Activated CD8-positive, alpha-beta memory T cell treated with anti-CD3 and anti-CD28 coated beads, Interleukin-2, amount 50 U/mL, for 48 hours (primary cell): ENCODE results near the gene BLM.

ENCODE experiments used
- DNase-seq: peaks from one replicate; pipeline ENCODE4 v3.0.0-alpha.2; 2020

Gene BLM

GRCh38 chr15:90799639-90800170 is 82.6 kb downstream of the BLM start:
- DNase-seq, result no peak

GRCh38 chr15:90801803-90802202 is 84.7 kb downstream of the BLM start:
- no peak for DNase-seq

- DNase-seq, result no peak
Measured at GRCh38 chr15:90807074-90807785, 90.1 kb downstream of the BLM start.

- DNase-seq, result no peak
Measured at GRCh38 chr15:90807786-90808086, 90.6 kb downstream of the BLM start.

- no peak for DNase-seq
Measured at GRCh38 chr15:90808517-90809235, 91.5 kb downstream of the BLM start.

GRCh38 chr15:90809536-90809935 is 92.4 kb downstream of the BLM start:
- DNase-seq, result no peak

- DNase-seq, result no peak
Measured at GRCh38 chr15:90810354-90810753, 93.2 kb downstream of the BLM start.

- no peak for DNase-seq
Measured at GRCh38 chr15:90812171-90812957, 95.2 kb downstream of the BLM start.

- no peak for DNase-seq
Measured at GRCh38 chr15:90812958-90813265, 95.8 kb downstream of the BLM start.

- DNase-seq, result no peak
Measured at GRCh38 chr15:90813796-90814190, 96.6 kb downstream of the BLM start.

GRCh38 chr15:90814191-90814821 is 97.2 kb downstream of the BLM start:
- DNase-seq, result no peak

GRCh38 chr15:90816401-90817116 is 99.4 kb downstream of the BLM start:
- peak; percentile 61 for DNase-seq

- peak; percentile 63 for DNase-seq
Measured at GRCh38 chr15:90817117-90818057, 100.2 kb downstream of the BLM start.

GRCh38 chr15:90818251-90819210 is 101.4 kb downstream of the BLM start:
- peak; percentile 78 for DNase-seq

- peak; percentile 59 for DNase-seq
Measured at GRCh38 chr15:90819390-90819789, 102.2 kb downstream of the BLM start.

- peak; percentile 65 for DNase-seq
Measured at GRCh38 chr15:90819850-90820249, 102.7 kb downstream of the BLM start.

GRCh38 chr15:90820481-90820880 is 103.3 kb downstream of the BLM start:
- DNase-seq, result peak; percentile 46

GRCh38 chr15:90822204-90822955 is 105.2 kb downstream of the BLM start:
- DNase-seq, result peak; percentile 46

GRCh38 chr15:90823455-90823974 is 106.4 kb downstream of the BLM start:
- DNase-seq, result peak; percentile 43
